Trophoblast cell (in vitro differentiated cells and primary cell): ENCODE results near the gene GLS.
"Not testable (repeated sequence)": the region's sequence is repeated elsewhere in the genome, so short reads cannot be mapped to it uniquely, and the experiment has no call there.

Experiments
- DNase-seq, 2 donors: peaks; one replicate each; pipeline ENCODE4 v3.0.0-alpha.2; 2016
- H2AFZ ChIP-seq: 2 replicates; pipeline ENCODE4 v1.6.1; 2013; ENCODE audit warnings: low read length, moderate library complexity, mild to moderate bottlenecking; ENCODE audit not compliant: insufficient read depth, poor library complexity
- H2AK5ac ChIP-seq: 2 replicates; pipeline ENCODE4 v1.6.1; 2013; ENCODE audit warnings: mild to moderate bottlenecking, low read length
- H2BK120ac ChIP-seq: 2 replicates; pipeline ENCODE4 v1.6.1; 2013; ENCODE audit warnings: low read length, mild to moderate bottlenecking, moderate library complexity; ENCODE audit not compliant: insufficient read depth, poor library complexity
- H2BK12ac ChIP-seq: 2 replicates; pipeline ENCODE4 v1.6.1; 2013; ENCODE audit warnings: mild to moderate bottlenecking, low read length, moderate library complexity
- H2BK5ac ChIP-seq: 2 replicates; pipeline ENCODE4 v1.6.1; 2013; ENCODE audit warnings: low read length, low read depth, moderate library complexity, mild to moderate bottlenecking; ENCODE audit not compliant: poor library complexity
- H3K14ac ChIP-seq: 2 replicates; pipeline ENCODE4 v1.6.1; 2013; ENCODE audit warnings: mild to moderate bottlenecking, low read length
- H3K18ac ChIP-seq: 2 replicates; pipeline ENCODE4 v1.6.1; 2013; ENCODE audit warnings: mild to moderate bottlenecking, low read length
- H3K23ac ChIP-seq: 2 replicates; pipeline ENCODE4 v1.6.1; 2013; ENCODE audit warnings: low read length
- H3K27ac ChIP-seq: 2 replicates; pipeline ENCODE4 v1.5.1; 2013; ENCODE audit warnings: low read depth, mild to moderate bottlenecking, inconsistent platforms, low read length, moderate library complexity
- H3K27me3 ChIP-seq: 2 replicates; pipeline ENCODE4 v1.6.1; 2013; ENCODE audit warnings: inconsistent platforms, mild to moderate bottlenecking, low read length, moderate library complexity; ENCODE audit not compliant: insufficient read depth
- H3K36me3 ChIP-seq, 2 experiments: 1 replicate in 1 of 2; 2 replicates in 1 of 2; pipeline ENCODE4 v1.6.1; 2013; ENCODE audit warnings: low read length in 2 of 2, mild to moderate bottlenecking in 2 of 2, moderate library complexity in 1 of 2; ENCODE audit not compliant: insufficient read depth in 2 of 2, control insufficient read depth in 1 of 2
- H3K4ac ChIP-seq: 2 replicates; pipeline ENCODE4 v1.6.1; 2013; ENCODE audit warnings: low read depth, mild to moderate bottlenecking, low read length, moderate library complexity
- H3K4me1 ChIP-seq, 2 experiments: 1 replicate in 1 of 2; 2 replicates in 1 of 2; pipeline ENCODE4 v1.6.1; 2013; ENCODE audit warnings: low read length in 2 of 2, mild to moderate bottlenecking in 2 of 2, moderate library complexity in 1 of 2; ENCODE audit not compliant: insufficient read depth in 2 of 2, control insufficient read depth in 1 of 2
- H3K4me2 ChIP-seq: 2 replicates; pipeline ENCODE4 v1.6.1; 2013; ENCODE audit warnings: inconsistent platforms, mild to moderate bottlenecking, low read length, moderate library complexity
- H3K4me3 ChIP-seq: 2 replicates; pipeline ENCODE4 v1.5.1; 2013; ENCODE audit warnings: mild to moderate bottlenecking, low read depth, low read length, inconsistent platforms
- H3K79me1 ChIP-seq: one replicate; pipeline ENCODE4 v1.6.1; 2013; ENCODE audit warnings: low read length
- H3K79me2 ChIP-seq: 2 replicates; pipeline ENCODE4 v1.6.1; 2013; ENCODE audit warnings: low read length, mild to moderate bottlenecking; ENCODE audit not compliant: control insufficient read depth, insufficient read depth, poor library complexity
- H3K9ac ChIP-seq: 2 replicates; pipeline ENCODE4 v1.6.1; 2013; ENCODE audit warnings: mild to moderate bottlenecking, low read length
- H3K9me3 ChIP-seq: 2 replicates; pipeline ENCODE4 v1.6.1; 2013; ENCODE audit warnings: low read depth, mild to moderate bottlenecking, control low read depth, inconsistent platforms, low read length; ENCODE audit not compliant: insufficient read depth
- H4K12ac ChIP-seq: 2 replicates; pipeline ENCODE4 v1.6.1; 2013; ENCODE audit warnings: low read depth, mild to moderate bottlenecking, low read length, moderate library complexity
- H4K8ac ChIP-seq: 2 replicates; pipeline ENCODE4 v1.6.1; 2013; ENCODE audit warnings: low read depth, mild to moderate bottlenecking, low read length, moderate library complexity
- H4K91ac ChIP-seq: one replicate; pipeline ENCODE4 v1.6.1; 2013; ENCODE audit warnings: low read depth, mild to moderate bottlenecking, low read length, moderate library complexity
- WGBS: extraction: QIAGEN DNeasy Blood & Tissue Kit; methylation state at CpG from one replicate; pipeline ENCODE4 v1.1.7; 2013; ENCODE audit warnings: missing lambda C conversion rate; ENCODE audit not compliant: insufficient read length, insufficient coverage; ENCODE audit errors: extremely low coverage; 5-methylcytosine and 5-hydroxymethylcytosine counted together

Gene GLS

GRCh38 chr2:190862128-190862527, 18.5 kb upstream of the GLS start:
- H2BK5ac ChIP-seq, H3K4ac ChIP-seq, H4K8ac ChIP-seq, H3K27me3 ChIP-seq, H3K14ac ChIP-seq, H2AFZ ChIP-seq, H3K23ac ChIP-seq, H3K36me3 ChIP-seq, DNase-seq, H4K12ac ChIP-seq, H3K4me2 ChIP-seq, H3K79me2 ChIP-seq, H3K18ac ChIP-seq, H4K91ac ChIP-seq, H2AK5ac ChIP-seq, H3K4me3 ChIP-seq, H3K9ac ChIP-seq, H3K9me3 ChIP-seq: not testable (repeated sequence)
- peaks cover 18% of the 10 kb centered on the region for H3K79me1 ChIP-seq
- peak overlapping the region; percentile 23 for H2BK12ac ChIP-seq
- peak overlapping the region; percentile 72 for H2BK120ac ChIP-seq
- peak overlapping the region; percentile 93 for H3K27ac ChIP-seq
- peaks cover 8 to 18% of the 10 kb centered on the region in 2 experiments for H3K4me1 ChIP-seq

- Histone ChIP-seq H3K4me3 (no peak overlapping the region), H4K12ac (no peak overlapping the region), H4K91ac (no peak overlapping the region), H3K4me1 (peaks cover 5 to 15% of the 10 kb centered on the region in 2 experiments), H2AK5ac (no peak overlapping the region), H2AFZ (no peak overlapping the region), H3K4ac (no peak overlapping the region), H2BK120ac (no peak overlapping the region), H3K79me2 (peaks cover 1% of the 10 kb centered on the region), H4K8ac (no peak overlapping the region), H3K36me3 (no peaks in the 10 kb centered on the region), H3K23ac (no peak overlapping the region), H3K27ac (peak overlapping the region; percentile 93), H3K4me2 (no peak overlapping the region), H3K27me3 (no peaks in the 10 kb centered on the region), H3K79me1 (peaks cover 18% of the 10 kb centered on the region), H3K9me3 (no peaks in the 10 kb centered on the region), H2BK5ac (no peak overlapping the region), H3K9ac (no peak overlapping the region), H2BK12ac (no peak overlapping the region), H3K14ac (no peak overlapping the region), H3K18ac (no peak overlapping the region)
- no CpG with 5 or more reads among the region's 2 CpGs for WGBS
- DNase-seq, result peak; percentile 45 to 76
These were observed 18.0 kb upstream of the GLS start for GRCh38 chr2:190862571-190862991.

- H3K18ac ChIP-seq, result no peak overlapping the region
- no peaks in the 10 kb centered on the region for H3K79me2 ChIP-seq
These were observed 16.7 kb upstream of the GLS start for GRCh38 chr2:190863946-190864345.

GRCh38 chr2:190864375-190864774, 16.2 kb upstream of the GLS start:
- H3K79me2 ChIP-seq, result no peaks in the 10 kb centered on the region
- H3K27ac ChIP-seq, result no peak overlapping the region
- no peaks in the 10 kb centered on the region for H3K27me3 ChIP-seq
- no peak overlapping the region for H2BK12ac ChIP-seq
- no peaks in the 10 kb centered on the region for H3K36me3 ChIP-seq
- peaks cover 5 to 11% of the 10 kb centered on the region in 2 experiments for H3K4me1 ChIP-seq
- H3K23ac ChIP-seq, result no peak overlapping the region
- H3K9ac ChIP-seq, result no peak overlapping the region
- H2AFZ ChIP-seq, result no peak overlapping the region
- H3K9me3 ChIP-seq, result no peaks in the 10 kb centered on the region
- H2AK5ac ChIP-seq, result no peak overlapping the region
- H4K91ac ChIP-seq, result no peak overlapping the region
- H4K12ac ChIP-seq, result no peak overlapping the region
- H4K8ac ChIP-seq, result no peak overlapping the region
- H3K14ac ChIP-seq, result no peak overlapping the region
- no peak overlapping the region for H3K4ac ChIP-seq
- H2BK120ac ChIP-seq, result peak overlapping the region; percentile 31
- H2BK5ac ChIP-seq, result no peak overlapping the region
- H3K4me2 ChIP-seq, result no peak overlapping the region
- H3K79me1 ChIP-seq, result peaks cover 11% of the 10 kb centered on the region
- H3K4me3 ChIP-seq, result no peak overlapping the region
- peak in 1 of 2 donors; percentile 68 for DNase-seq
- no peak overlapping the region for H3K18ac ChIP-seq

More at GRCh38 chr2:190863946-190864345, 16.7 kb upstream of the GLS start:
- no peak overlapping the region for H2AFZ ChIP-seq
- no peaks in the 10 kb centered on the region for H3K27me3 ChIP-seq
- H3K79me1 ChIP-seq, result peaks cover 13% of the 10 kb centered on the region
- H3K4me1 ChIP-seq, result peaks cover 5 to 11% of the 10 kb centered on the region in 2 experiments
- no peak overlapping the region for H2BK5ac ChIP-seq
- H3K9me3 ChIP-seq, result no peaks in the 10 kb centered on the region
- no peak overlapping the region for H2BK12ac ChIP-seq
- no peak overlapping the region for H2BK120ac ChIP-seq
- no peak overlapping the region for H4K91ac ChIP-seq
- H2AK5ac ChIP-seq, result no peak overlapping the region
- H3K23ac ChIP-seq, result no peak overlapping the region
- no CpG with 5 or more reads among the region's 3 CpGs for WGBS
- H3K9ac ChIP-seq, result no peak overlapping the region
- H3K4me3 ChIP-seq, result no peak overlapping the region
- peak in 1 of 2 donors; percentile 34 for DNase-seq
- H4K8ac ChIP-seq, result no peak overlapping the region
- H3K36me3 ChIP-seq, result no peaks in the 10 kb centered on the region
- H3K4me2 ChIP-seq, result no peak overlapping the region
- H3K27ac ChIP-seq, result no peak overlapping the region
- no peak overlapping the region for H3K4ac ChIP-seq
- no peak overlapping the region for H4K12ac ChIP-seq
- H3K14ac ChIP-seq, result no peak overlapping the region
